Measurements from ENCODE around the gene PITPNB.
A peak's percentile ranks its signal among the peaks of the same experiment; 100 is the strongest.

Gene PITPNB

GRCh38 chr22:27919222-27919941 is at the start of gene PITPNB:
Gene PITPNB (minus strand): TSS chr22:27919256. CDS start chr22:27919191, 65 bp downstream.
- DNase-seq (ENCODE audit: low spot score): peak; percentile 98

GRCh38 chr22:27966168-27967064 is 47.4 kb upstream of the PITPNB start:
- no peak for DNase-seq (ENCODE audit: low spot score)

DNA sequence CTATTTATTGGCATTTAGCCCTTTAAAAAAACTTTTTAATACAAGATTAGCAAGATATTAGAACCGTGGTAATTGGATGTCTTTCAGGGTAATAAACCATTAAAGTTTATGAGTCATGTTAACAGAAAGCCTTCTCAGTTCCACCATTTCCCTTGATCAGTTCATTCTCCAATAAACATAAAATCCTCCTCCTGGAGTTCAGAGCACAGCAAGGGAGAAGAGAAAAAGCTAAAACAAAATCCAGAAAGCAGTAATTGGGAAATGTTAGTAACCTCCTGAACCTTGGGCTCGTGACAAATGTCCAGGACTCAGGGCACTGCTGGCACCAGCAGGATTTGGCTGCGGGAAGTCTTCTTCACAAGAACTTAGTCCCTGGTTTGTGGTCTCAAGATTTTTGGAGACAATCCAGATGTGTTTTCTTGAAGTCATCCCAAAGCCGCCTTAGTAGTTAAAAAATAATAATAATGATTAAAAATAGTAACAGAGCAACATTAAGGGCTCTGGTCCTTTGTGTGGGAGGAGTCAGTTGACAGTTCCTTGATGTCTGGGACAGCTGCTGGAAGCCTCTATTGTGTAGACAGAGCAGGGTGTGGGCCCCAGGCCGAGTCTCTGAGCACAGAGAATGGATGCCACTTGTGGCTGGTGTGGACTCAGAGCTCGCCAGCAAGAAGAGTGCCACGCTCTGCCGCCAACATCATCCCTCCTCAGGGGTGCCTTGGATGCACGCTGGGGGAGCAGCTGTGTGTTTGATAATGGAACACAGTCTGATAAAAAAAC is 43.4 kb upstream of the PITPNB start:
- no peak for DNase-seq (ENCODE audit: low spot score)

- DNase-seq (ENCODE audit: low spot score): no peak
Observed at GRCh38 chr22:27961680-27962079, 42.6 kb upstream of the PITPNB start.

DNA sequence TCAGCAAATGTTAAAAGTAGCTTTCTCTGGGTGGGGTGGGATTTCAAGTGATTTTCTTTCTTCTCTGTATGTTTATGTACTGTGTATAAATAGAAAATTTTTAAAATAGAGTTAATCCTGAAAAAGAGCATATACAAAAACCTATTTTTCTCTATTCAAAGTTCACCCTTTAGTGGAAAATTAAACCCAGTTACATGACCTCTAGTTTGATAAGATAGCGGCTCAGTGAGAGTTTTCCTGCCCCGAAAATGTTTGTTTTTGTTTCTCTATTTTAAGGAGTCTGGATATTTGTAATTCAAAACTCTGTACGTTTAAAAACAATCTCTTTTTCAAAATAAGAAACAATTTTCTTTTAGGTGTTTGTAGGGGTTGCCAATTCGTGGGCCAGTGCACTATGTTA is 42.1 kb upstream of the PITPNB start:
- DNase-seq (ENCODE audit: low spot score): no peak

GRCh38 chr22:27959335-27960090 is 40.5 kb upstream of the PITPNB start:
- DNase-seq (ENCODE audit: low spot score): no peak

- DNase-seq (ENCODE audit: low spot score): no peak
Observed at GRCh38 chr22:27952779-27953178, 33.7 kb upstream of the PITPNB start.

- DNase-seq (ENCODE audit: low spot score): peak; percentile 13
Observed at GRCh38 chr22:27952091-27952490, 33.0 kb upstream of the PITPNB start.

GRCh38 chr22:27949421-27949820 is 30.4 kb upstream of the PITPNB start:
- no peak for DNase-seq (ENCODE audit: low spot score)

DNA sequence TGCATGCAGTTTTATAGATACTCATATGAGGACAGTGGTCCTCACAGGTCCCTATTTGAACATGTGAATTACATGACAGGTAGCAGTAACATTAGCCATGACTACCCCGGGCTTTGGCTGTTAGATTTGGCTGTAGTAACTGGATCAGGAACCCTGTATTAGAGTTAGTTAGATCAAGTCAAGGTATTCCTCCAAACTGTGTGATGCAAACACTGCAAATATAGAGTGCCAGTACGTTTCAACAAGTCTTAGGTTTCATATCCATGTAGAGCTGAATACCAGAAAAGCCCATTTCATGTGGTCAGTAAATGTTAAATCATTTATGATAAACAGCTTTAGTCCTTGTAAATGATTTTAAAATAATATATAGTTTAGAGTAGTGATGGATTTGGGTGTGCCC is 29.5 kb upstream of the PITPNB start:
- no peak for DNase-seq (ENCODE audit: low spot score)

GRCh38 chr22:27947448-27947847 is 28.4 kb upstream of the PITPNB start:
- no peak for DNase-seq (ENCODE audit: low spot score)

DNA sequence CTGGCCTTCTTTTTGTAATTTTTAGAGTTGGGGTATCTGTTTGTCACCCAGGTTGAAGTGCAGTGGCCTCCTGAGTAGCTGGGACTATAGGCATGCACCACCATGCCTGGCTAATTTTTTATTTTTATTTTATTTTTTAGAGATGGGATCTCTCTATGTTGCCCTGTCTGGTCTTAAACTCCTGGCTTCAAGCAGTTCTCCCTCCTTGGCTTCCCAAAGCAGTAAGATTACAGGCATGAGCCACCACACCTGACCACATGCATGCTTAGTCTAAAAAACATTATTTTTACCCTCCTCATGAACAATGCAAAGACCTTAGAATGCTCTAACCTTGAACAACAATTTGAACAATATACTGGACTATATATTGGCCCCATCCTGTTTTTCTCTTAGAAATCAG is 22.1 kb upstream of the PITPNB start:
- no peak for DNase-seq (ENCODE audit: low spot score)

GRCh38 chr22:27937453-27937852 is 18.4 kb upstream of the PITPNB start:
- peak; percentile 18 for DNase-seq (ENCODE audit: low spot score)

GRCh38 chr22:27935897-27936296 is 16.8 kb upstream of the PITPNB start:
- DNase-seq (ENCODE audit: low spot score): no peak

- no peak for DNase-seq (ENCODE audit: low spot score)
Observed at GRCh38 chr22:27934069-27934468, 15.0 kb upstream of the PITPNB start.

DNA sequence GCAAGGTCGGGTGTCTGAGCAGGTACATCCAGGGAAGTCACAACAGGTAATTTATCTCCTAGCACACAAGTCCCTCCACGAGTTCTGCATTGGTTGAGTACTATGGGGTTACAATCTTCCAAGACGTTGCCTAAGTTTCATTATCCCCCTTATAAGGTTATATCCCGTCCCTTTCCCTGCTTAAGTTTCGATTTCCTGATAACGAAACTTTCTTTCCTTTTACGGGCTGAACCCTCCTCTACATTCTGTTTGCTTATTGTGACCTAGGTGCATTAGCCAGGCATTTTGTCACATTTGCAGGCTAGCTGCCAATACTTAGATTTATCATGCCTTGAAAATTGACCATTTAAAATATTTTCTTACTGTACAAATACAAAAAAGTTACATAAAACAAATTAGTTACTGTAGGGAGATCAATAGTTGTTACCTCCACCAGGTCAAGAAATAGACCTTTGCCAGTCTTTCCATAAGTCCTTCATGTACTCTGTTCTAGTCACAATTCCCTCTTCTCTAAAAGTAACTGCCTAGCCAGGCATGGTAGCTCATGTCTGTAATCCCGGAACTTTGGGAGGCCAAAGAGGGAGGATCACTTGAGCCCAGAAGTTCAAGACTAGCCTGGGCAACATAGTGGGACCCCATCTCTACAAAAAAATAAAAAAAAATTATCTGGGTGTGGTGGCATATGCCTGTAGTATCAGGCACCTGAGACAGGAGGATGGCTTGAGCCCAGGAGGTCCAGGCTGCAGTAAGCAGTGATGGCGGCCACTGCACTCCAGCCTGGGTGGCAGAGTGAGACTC is 14.3 kb upstream of the PITPNB start:
- no peak for DNase-seq (ENCODE audit: low spot score)

DNA sequence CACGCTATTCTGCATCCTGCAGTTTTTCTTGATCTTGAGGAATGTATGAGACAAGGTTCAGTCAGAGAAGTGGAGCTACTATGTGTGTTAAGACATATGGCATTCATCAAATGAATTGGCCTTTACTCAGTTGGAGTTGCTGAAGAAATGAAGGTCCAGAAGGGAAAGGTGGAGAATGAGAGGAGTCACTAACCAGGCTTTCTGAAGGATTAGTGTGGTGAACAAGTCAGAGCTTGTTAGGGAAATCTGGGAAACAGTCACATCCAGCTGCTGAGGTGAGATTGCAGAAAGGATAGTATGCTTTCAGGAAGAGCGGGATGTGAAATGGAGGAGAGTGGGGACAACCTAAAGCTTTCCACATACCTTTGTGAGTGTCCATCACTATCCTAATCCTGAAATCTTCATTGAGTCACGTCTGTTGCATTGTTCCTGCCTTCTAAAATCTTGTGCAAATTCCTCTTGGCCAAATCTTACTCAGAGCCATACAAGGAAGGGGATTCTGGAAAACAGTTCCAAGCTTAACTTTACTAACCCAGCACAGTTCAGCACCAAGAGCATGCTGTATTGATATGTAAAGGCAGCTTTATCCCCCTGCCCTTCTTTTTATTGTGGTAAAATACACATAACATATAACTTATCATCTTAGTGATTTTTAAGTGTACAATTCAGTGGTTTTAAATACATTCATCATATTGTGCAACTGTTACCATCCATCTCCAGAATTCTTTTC is 11.4 kb upstream of the PITPNB start:
- no peak for DNase-seq (ENCODE audit: low spot score)

GRCh38 chr22:27927608-27928007 is 8.6 kb upstream of the PITPNB start:
- DNase-seq (ENCODE audit: low spot score): no peak

- no peak for DNase-seq (ENCODE audit: low spot score)
Observed at GRCh38 chr22:27925331-27925730, 6.3 kb upstream of the PITPNB start.
